HepG2 (cell line): Measurements from ENCODE around the gene CISD1. TPM values are rescaled to one million over a fixed set of nuclear protein-coding genes. Genes with fewer than 3 reads are reported as not detected.

Experiments
- CHD4 ChIP-seq: fragments of 200-600 bp; sonication (generic); IDR thresholded peaks from 2 replicates; pipeline ENCODE4 v1.7.0; 2017; ENCODE audit warnings: mild to moderate bottlenecking, low read length, borderline replicate concordance
- FOXA3 ChIP-seq: IDR thresholded peaks from 2 replicates; pipeline ENCODE4 v1.6.1; 2016; ENCODE audit warnings: missing genetic modification reagents, missing compliant biosample characterization
- FOXO1 ChIP-seq: sonication (generic); formaldehyde crosslinking; IDR thresholded peaks from 2 replicates; pipeline ENCODE4 v1.4.0; 2020; ENCODE audit warnings: missing genetic modification reagents
- HIVEP1 ChIP-seq: sonication (generic); formaldehyde crosslinking; IDR thresholded peaks from 2 replicates; pipeline ENCODE4 v1.4.0; 2020; ENCODE audit warnings: mild to moderate bottlenecking, missing genetic modification reagents
- HNF4G ChIP-seq, 2 experiments: sonication (generic) in 1 of 2; formaldehyde crosslinking in 1 of 2; IDR thresholded peaks; 2 replicates each; pipeline versions ENCODE4 v1.4.0 to v1.6.1; 2011 to 2020; ENCODE audit warnings: borderline replicate concordance in 2 of 2, low read depth in 2 of 2, mild to moderate bottlenecking in 2 of 2, low read length in 1 of 2, missing genetic modification reagents in 1 of 2, moderate library complexity in 1 of 2
- NCOA5 ChIP-seq: sonication (generic); formaldehyde crosslinking; IDR thresholded peaks from 2 replicates; pipeline ENCODE4 v1.4.0; 2020; ENCODE audit warnings: missing genetic modification reagents
- NR2C2 ChIP-seq: sonication (generic); formaldehyde crosslinking; IDR thresholded peaks from 2 replicates; pipeline ENCODE4 v1.4.0; 2020; ENCODE audit warnings: missing genetic modification reagents, mild to moderate bottlenecking, moderate library complexity, borderline replicate concordance
- ZNF121 ChIP-seq: sonication (generic); formaldehyde crosslinking; IDR thresholded peaks from 2 replicates; pipeline ENCODE4 v1.5.0; 2020; ENCODE audit warnings: mild to moderate bottlenecking, missing genetic modification reagents
- ZNF484 ChIP-seq: sonication (generic); formaldehyde crosslinking; IDR thresholded peaks from 2 replicates; pipeline ENCODE4 v1.5.1; 2020; ENCODE audit warnings: mild to moderate bottlenecking, low read depth, missing genetic modification reagents, borderline replicate concordance
- polyA plus RNA-seq, 8 experiments: library from polyadenylated mRNA; depleted of rRNA in 3 of 8; stranded (reverse) in 7 of 8; unstranded in 1 of 8; fragments of >200 nt; fragmentation: Illumina TruSeq in 4 of 8; extraction: Trizol in 4 of 8; gene quantifications; 2 replicates each; pipeline versions ENCODE4 v1.2.1 to v1.2.3, GENCODE V29; 2011 to 2016; ENCODE audit warnings: low read depth in 4 of 8, missing spikeins in 1 of 8, mixed read lengths in 1 of 8; ENCODE audit not compliant: insufficient read depth in 1 of 8
- total RNA-seq, 5 experiments: library from RNA; depleted of rRNA; stranded (reverse); fragments of >200 nt; fragmentation: Illumina TruSeq; extraction: Trizol; gene quantifications; 2 replicates each; pipeline ENCODE4 v1.2.3, GENCODE V29; 2016; ENCODE audit warnings: low read depth in 1 of 5
- TF ChIP-seq, protein P1 (sequence below): sonication (generic); formaldehyde crosslinking; IDR thresholded peaks from 2 replicates; pipeline ENCODE4 v1.4.0; 2020; ENCODE audit warnings: mild to moderate bottlenecking, missing genetic modification reagents
- TF ChIP-seq, protein P2 (sequence below): sonication (generic); formaldehyde crosslinking; IDR thresholded peaks from 2 replicates; pipeline ENCODE4 v1.4.0; 2020; ENCODE audit warnings: missing genetic modification reagents, borderline replicate concordance
- TF ChIP-seq, protein P3 (sequence below): sonication (generic); formaldehyde crosslinking; IDR thresholded peaks from 2 replicates; pipeline ENCODE4 v1.5.1; 2020; ENCODE audit warnings: missing genetic modification reagents, mild to moderate bottlenecking, borderline replicate concordance
- TF ChIP-seq, protein P4 (sequence below): sonication (generic); formaldehyde crosslinking; IDR thresholded peaks from 2 replicates; pipeline ENCODE4 v1.4.0; 2020; ENCODE audit warnings: missing genetic modification reagents
- TF ChIP-seq, protein P5 (sequence below): sonication (generic); formaldehyde crosslinking; IDR thresholded peaks from 2 replicates; pipeline ENCODE4 v1.4.0; 2020; ENCODE audit warnings: missing genetic modification reagents

CISD1 gene
- total and polyA plus RNA-seq, 2 of the 13 experiments (the other 11 are each of a cell fraction or from before 2014, with no cell fraction given), result 63.4 to 78.9 TPM

DNA sequence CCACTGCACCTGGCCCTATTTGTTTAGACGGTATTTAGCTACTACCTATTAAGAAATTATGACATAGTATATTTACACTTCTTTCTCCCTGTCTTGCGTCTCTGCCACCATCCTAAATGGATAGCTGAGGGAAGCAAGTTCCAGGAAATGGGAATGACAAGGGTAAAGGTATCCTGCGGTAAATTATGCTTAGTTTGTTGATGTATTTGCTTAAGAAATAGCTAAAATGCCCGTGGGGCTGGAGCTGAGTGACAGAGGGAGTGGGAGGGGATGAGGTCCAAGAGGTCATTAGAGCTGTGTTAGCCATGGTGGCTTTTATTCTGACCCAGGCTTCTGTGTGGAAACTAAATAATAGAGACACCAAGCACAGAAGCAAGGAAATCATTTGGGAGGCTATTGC is 36.9 kb downstream of the CISD1 start (continued):
- TF ChIP-seq, protein P1, sequence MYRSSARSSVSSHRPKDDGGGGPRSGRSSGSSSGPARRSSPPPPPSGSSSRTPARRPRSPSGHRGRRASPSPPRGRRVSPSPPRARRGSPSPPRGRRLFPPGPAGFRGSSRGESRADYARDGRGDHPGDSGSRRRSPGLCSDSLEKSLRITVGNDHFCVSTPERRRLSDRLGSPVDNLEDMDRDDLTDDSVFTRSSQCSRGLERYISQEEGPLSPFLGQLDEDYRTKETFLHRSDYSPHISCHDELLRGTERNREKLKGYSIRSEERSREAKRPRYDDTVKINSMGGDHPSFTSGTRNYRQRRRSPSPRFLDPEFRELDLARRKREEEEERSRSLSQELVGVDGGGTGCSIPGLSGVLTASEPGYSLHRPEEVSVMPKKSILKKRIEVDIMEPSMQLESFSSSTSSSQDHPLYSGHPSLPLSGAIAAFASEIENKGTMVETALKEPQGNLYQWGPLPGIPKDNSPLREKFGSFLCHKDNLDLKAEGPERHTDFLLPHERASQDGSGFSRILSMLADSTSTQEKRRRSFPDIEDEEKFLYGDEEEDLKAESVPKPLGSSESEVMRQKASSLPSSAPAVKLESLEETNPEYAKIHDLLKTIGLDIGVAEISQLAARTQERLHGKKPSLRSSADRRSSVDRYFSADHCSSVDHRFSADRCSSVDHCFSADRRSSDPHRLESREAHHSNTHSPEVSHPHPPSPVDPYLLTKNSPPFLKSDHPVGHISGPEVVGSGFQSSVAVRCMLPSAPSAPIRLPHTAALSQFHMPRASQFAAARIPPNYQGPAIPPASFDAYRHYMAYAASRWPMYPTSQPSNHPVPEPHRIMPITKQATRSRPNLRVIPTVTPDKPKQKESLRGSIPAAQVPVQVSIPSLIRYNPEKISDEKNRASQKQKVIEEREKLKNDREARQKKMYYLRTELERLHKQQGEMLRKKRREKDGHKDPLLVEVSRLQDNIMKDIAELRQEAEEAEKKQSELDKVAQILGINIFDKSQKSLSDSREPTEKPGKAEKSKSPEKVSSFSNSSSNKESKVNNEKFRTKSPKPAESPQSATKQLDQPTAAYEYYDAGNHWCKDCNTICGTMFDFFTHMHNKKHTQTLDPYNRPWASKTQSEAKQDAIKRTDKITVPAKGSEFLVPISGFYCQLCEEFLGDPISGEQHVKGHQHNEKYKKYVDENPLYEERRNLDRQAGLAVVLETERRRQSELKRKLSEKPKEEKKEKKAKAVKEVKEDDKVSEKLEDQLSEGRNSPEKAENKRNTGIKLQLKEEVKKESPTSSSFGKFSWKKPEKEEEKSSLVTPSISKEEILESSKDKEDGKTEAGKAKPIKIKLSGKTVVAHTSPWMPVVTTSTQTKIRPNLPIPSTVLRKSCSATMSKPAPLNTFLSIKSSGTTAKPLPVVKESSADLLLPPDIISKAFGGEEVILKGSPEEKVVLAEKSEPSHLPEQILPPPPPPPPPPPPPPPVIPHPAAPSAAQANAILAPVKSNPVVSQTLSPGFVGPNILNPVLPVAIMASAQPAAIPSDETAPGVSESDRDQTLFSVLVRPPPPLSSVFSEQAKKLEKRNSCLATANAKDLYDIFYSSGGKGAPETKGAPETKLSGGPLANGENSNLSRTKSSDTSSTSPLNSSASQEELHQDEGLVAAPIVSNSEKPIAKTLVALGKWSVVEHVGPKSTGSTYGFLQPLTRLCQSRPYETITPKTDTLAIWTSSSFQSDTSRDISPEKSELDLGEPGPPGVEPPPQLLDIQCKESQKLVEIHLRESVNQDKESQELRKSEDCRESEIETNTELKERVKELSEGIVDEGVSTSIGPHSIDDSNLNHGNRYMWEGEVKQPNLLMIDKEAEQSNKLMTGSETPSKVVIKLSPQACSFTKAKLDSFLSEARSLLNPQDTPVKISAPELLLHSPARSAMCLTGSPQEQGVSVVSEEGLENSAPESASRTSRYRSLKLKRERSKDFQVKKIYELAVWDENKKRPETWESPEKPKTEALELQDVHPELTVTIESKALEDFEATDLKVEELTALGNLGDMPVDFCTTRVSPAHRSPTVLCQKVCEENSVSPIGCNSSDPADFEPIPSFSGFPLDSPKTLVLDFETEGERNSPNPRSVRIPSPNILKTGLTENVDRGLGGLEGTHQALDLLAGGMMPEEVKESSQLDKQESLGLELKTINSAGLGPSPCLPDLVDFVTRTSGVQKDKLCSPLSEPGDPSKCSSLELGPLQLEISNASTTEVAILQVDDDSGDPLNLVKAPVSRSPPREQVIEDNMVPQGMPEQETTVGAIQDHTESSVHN, result no peak
- TF ChIP-seq NCOA5 (no peak), ZNF121 (CRISPR knock-in tag) (no peak), HNF4G (IDR thresholded peaks at IDR 0.05; ENCODE audit: borderline replicate concordance, low read depth, low read length) (no peak), HNF4G (CRISPR knock-in tag; IDR thresholded peaks at IDR 0.05; ENCODE audit: borderline replicate concordance, low read depth) (no peak), FOXO1 (CRISPR knock-in tag) (no peak), FOXA3 (CRISPR knock-in tag) (peak; percentile 34; the same call in 1 of the 2 replicates), CHD4 (no peak), ZNF484 (no peak), HIVEP1 (CRISPR knock-in tag) (no peak), NR2C2 (no peak)
- TF ChIP-seq, protein P2, sequence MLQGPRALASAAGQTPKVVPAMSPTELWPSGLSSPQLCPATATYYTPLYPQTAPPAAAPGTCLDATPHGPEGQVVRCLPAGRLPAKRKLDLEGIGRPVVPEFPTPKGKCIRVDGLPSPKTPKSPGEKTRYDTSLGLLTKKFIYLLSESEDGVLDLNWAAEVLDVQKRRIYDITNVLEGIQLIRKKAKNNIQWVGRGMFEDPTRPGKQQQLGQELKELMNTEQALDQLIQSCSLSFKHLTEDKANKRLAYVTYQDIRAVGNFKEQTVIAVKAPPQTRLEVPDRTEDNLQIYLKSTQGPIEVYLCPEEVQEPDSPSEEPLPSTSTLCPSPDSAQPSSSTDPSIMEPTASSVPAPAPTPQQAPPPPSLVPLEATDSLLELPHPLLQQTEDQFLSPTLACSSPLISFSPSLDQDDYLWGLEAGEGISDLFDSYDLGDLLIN (CRISPR knock-in tag), result no peak
- TF ChIP-seq, protein P3, sequence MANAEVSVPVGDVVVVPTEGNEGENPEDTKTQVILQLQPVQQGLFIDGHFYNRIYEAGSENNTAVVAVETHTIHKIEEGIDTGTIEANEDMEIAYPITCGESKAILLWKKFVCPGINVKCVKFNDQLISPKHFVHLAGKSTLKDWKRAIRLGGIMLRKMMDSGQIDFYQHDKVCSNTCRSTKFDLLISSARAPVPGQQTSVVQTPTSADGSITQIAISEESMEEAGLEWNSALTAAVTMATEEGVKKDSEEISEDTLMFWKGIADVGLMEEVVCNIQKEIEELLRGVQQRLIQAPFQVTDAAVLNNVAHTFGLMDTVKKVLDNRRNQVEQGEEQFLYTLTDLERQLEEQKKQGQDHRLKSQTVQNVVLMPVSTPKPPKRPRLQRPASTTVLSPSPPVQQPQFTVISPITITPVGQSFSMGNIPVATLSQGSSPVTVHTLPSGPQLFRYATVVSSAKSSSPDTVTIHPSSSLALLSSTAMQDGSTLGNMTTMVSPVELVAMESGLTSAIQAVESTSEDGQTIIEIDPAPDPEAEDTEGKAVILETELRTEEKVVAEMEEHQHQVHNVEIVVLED (CRISPR knock-in tag), result no peak
- TF ChIP-seq, protein P4, sequence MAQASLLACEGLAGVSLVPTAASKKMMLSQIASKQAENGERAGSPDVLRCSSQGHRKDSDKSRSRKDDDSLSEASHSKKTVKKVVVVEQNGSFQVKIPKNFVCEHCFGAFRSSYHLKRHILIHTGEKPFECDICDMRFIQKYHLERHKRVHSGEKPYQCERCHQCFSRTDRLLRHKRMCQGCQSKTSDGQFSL (CRISPR knock-in tag), result no peak
- TF ChIP-seq, protein P5, sequence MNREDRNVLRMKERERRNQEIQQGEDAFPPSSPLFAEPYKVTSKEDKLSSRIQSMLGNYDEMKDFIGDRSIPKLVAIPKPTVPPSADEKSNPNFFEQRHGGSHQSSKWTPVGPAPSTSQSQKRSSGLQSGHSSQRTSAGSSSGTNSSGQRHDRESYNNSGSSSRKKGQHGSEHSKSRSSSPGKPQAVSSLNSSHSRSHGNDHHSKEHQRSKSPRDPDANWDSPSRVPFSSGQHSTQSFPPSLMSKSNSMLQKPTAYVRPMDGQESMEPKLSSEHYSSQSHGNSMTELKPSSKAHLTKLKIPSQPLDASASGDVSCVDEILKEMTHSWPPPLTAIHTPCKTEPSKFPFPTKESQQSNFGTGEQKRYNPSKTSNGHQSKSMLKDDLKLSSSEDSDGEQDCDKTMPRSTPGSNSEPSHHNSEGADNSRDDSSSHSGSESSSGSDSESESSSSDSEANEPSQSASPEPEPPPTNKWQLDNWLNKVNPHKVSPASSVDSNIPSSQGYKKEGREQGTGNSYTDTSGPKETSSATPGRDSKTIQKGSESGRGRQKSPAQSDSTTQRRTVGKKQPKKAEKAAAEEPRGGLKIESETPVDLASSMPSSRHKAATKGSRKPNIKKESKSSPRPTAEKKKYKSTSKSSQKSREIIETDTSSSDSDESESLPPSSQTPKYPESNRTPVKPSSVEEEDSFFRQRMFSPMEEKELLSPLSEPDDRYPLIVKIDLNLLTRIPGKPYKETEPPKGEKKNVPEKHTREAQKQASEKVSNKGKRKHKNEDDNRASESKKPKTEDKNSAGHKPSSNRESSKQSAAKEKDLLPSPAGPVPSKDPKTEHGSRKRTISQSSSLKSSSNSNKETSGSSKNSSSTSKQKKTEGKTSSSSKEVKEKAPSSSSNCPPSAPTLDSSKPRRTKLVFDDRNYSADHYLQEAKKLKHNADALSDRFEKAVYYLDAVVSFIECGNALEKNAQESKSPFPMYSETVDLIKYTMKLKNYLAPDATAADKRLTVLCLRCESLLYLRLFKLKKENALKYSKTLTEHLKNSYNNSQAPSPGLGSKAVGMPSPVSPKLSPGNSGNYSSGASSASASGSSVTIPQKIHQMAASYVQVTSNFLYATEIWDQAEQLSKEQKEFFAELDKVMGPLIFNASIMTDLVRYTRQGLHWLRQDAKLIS (CRISPR knock-in tag), result no peak
